A673 (cell line): ENCODE measurements around the gene HDAC7. TPM values are rescaled to one million over a fixed set of nuclear protein-coding genes. Genes with fewer than 3 reads are reported as not detected.

ENCODE experiments used
- BruUV-seq: library from RNA; stranded (reverse); fragments of 400-500 nt; replicated peaks from 2 replicates; lab custom pipeline; 2021; lab: Mats Ljungman, UMichigan
- CTCF ChIA-PET: fragments of 300-600 bp; sonication (Branson Sonifier 250); formaldehyde crosslinking; loops from one replicate; lab custom pipeline; 2022; ENCODE audit warnings: antibody characterized with exemption; lab: Charles Lee
- POLR2A ChIA-PET: fragments of 300-600 bp; sonication (Branson Sonifier 250); formaldehyde crosslinking; loops from one replicate; lab custom pipeline; 2022; ENCODE audit warnings: antibody characterized with exemption; ENCODE audit not compliant: low non-redundant PET; lab: Charles Lee
- DNase-seq: peaks from one replicate; pipeline ENCODE4 v3.0.0-alpha.2; 2015; ENCODE audit warnings: low spot score
- H3K27ac ChIP-seq: fragments of 200-600 bp; sonication (generic); 2 replicates; pipeline ENCODE4 v1.5.1; 2016; ENCODE audit warnings: mixed run types, low read depth, mild to moderate bottlenecking, mixed read lengths, antibody characterized with exemption, low read length; ENCODE audit not compliant: poor library complexity, severe bottlenecking
- H3K27me3 ChIP-seq: fragments of 200-600 bp; sonication (generic); replicated peaks from 2 replicates; pipeline ENCODE4 v1.6.1; 2017; ENCODE audit warnings: mixed run types, low read depth, mild to moderate bottlenecking, mixed read lengths, antibody characterized with exemption, low read length; ENCODE audit not compliant: insufficient read depth, poor library complexity
- H3K36me3 ChIP-seq: fragments of 200-600 bp; sonication (generic); 2 replicates; pipeline ENCODE4 v1.6.1; 2016; ENCODE audit warnings: mixed run types, mild to moderate bottlenecking, mixed read lengths, antibody characterized with exemption, low read length; ENCODE audit not compliant: insufficient read depth, poor library complexity, severe bottlenecking
- H3K4me1 ChIP-seq: fragments of 200-600 bp; sonication (generic); 2 replicates; pipeline ENCODE4 v1.6.1; 2017; ENCODE audit warnings: mixed run types, mild to moderate bottlenecking, mixed read lengths, antibody characterized with exemption, low read length; ENCODE audit not compliant: insufficient read depth, poor library complexity, severe bottlenecking
- H3K4me3 ChIP-seq: fragments of 200-600 bp; sonication (generic); 2 replicates; pipeline ENCODE4 v1.5.1; 2016; ENCODE audit warnings: low read depth, mixed run types, mild to moderate bottlenecking, mixed read lengths, low read length; ENCODE audit not compliant: poor library complexity, severe bottlenecking
- H3K9me3 ChIP-seq: fragments of 200-600 bp; sonication (generic); 2 replicates; pipeline ENCODE4 v1.6.1; 2016; ENCODE audit warnings: mixed run types, low read depth, mild to moderate bottlenecking, mixed read lengths, antibody characterized with exemption, low read length; ENCODE audit not compliant: poor library complexity, severe bottlenecking
- EZH2 ChIP-seq: fragments of 200-600 bp; sonication (generic); IDR thresholded peaks from 2 replicates; pipeline ENCODE4 v1.6.1; 2017; ENCODE audit warnings: borderline replicate concordance, low read depth, mild to moderate bottlenecking, mixed read lengths, antibody characterized with exemption, low read length; ENCODE audit not compliant: poor library complexity, severe bottlenecking
- intact Hi-C: fragments of 100-400 bp; cut with micrococcal nuclease; formaldehyde crosslinking; loops from one replicate; pipeline ENCODE4 v1.10.0; 2022; ENCODE audit not compliant: unreplicated experiment
- total RNA-seq: library from RNA; stranded (reverse); gene quantifications from 2 replicates; pipeline ENCODE4 v1.2.3, GENCODE V29; 2021
- TF ChIP-seq, protein P1 (sequence below): fragments of 300-800, 200-600 bp; sonication (generic); conservative IDR thresholded peaks from 2 replicates; pipeline ENCODE4 v1.5.1; 2017; ENCODE audit warnings: low read depth, mild to moderate bottlenecking, antibody characterized with exemption, low read length, moderate library complexity, mixed read lengths

HDAC7 gene
- total RNA-seq, 1 experiment from 2014 or later: 58.9 TPM

DNA sequence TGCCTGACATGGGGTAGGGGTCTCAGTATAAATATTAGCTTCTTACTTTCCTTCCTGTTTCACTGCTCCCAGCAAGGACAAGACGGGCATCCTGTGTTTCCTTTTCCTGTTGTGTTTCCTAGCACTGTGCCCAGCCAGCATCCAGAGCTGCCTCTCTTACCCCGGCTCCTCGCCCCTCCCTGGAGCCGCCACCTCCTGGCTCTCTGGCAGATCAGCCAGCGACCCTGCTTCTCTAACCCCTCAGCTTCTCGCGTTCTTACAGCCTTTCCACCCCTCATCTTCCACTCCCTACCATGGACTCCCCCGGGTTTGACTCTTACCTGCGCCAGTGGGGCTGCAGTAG is 17.8 kb downstream of the HDAC7 start:
- CTCF ChIA-PET: interaction anchor here (0.5 to 1.1 kb wide), 3 partner anchors 11 to 152 kb away, joined by 3 to 4 read pairs (median 3); no protein-coding TSS in a partner anchor
- no peak overlapping the region for H3K4me3 ChIP-seq
- H3K27ac ChIP-seq: no peak overlapping the region
- H3K4me1 ChIP-seq: no peaks in the 10 kb centered on the region
- POLR2A ChIA-PET: no interaction called here
- no peaks in the 10 kb centered on the region for H3K27me3 ChIP-seq
- H3K36me3 ChIP-seq: no peaks in the 10 kb centered on the region
- intact Hi-C loops: no loop called here
- BruUV-seq: no TSS peak
- no peaks in the 10 kb centered on the region for H3K9me3 ChIP-seq
- TF ChIP-seq, protein P1, sequence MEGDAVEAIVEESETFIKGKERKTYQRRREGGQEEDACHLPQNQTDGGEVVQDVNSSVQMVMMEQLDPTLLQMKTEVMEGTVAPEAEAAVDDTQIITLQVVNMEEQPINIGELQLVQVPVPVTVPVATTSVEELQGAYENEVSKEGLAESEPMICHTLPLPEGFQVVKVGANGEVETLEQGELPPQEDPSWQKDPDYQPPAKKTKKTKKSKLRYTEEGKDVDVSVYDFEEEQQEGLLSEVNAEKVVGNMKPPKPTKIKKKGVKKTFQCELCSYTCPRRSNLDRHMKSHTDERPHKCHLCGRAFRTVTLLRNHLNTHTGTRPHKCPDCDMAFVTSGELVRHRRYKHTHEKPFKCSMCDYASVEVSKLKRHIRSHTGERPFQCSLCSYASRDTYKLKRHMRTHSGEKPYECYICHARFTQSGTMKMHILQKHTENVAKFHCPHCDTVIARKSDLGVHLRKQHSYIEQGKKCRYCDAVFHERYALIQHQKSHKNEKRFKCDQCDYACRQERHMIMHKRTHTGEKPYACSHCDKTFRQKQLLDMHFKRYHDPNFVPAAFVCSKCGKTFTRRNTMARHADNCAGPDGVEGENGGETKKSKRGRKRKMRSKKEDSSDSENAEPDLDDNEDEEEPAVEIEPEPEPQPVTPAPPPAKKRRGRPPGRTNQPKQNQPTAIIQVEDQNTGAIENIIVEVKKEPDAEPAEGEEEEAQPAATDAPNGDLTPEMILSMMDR: no peak
- no peak for TF ChIP-seq EZH2
- no peak for DNase-seq

DNA sequence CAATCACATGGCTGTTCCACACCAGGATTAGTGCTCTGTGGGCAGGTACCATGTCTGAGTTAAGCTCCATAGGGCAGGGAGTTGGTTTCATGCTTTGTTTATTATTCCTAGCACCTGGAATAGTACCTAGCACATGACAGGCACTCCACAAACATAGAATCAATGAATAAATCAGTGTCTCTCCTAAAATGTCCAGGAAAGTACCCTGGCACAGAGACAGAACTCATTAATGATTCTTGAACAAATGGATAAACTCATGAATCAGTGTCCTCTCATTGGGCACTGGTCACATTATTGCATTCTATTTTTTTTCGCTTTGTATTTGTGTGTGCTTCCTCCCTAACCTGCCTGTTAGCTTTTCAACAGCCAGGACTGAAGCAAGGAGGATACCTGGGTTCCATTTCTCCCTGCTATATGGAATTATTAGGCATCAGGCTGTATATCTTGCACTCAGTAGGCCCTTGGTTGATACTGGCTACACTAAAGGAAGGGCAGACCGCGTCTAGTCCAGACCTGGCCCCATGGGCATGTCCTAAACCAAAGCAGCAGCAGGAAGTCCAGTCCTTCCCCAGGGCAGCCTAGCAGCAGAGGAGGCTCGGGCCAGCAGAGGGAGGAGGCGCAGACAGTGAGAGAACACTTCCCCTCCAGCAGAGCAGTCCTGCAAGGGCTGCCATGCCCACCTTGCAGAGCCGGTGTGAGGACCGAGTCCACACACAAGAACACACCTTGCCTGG is 18.4 kb downstream of the HDAC7 start:
- no peak for DNase-seq
- POLR2A ChIA-PET: no interaction called here
- H3K9me3 ChIP-seq: no peaks in the 10 kb centered on the region
- intact Hi-C loops: no loop called here
- no peaks in the 10 kb centered on the region for H3K27me3 ChIP-seq
- H3K36me3 ChIP-seq: peaks cover 3% of the 10 kb centered on the region
- no peak overlapping the region for H3K27ac ChIP-seq
- CTCF ChIA-PET: interaction anchor here (0.5 kb wide), 1 partner anchor 151 kb away, joined by 3 read pairs; no protein-coding TSS in a partner anchor
- BruUV-seq: no TSS peak
- TF ChIP-seq, protein P1: no peak
- TF ChIP-seq EZH2: no peak
- no peak overlapping the region for H3K4me3 ChIP-seq
- no peaks in the 10 kb centered on the region for H3K4me1 ChIP-seq

DNA sequence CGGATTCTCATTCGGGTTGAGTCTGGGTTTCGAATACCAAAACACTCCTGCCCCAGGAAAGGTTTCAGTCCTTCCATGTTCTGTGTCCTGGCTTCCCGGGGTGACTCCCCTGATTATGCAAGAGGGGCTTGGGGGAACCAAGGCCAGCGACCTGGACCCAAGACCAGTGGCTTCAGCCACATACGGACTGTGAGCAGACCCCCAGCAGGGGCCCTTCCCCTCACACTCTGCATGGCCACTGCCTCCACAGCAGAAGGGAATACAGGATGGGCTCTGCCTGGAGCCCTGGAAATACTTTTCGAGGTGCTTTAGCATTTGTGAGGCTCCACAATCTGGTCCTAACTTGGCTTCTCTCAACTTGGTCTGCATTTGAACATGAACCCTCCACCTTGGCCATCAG is 19.1 kb downstream of the HDAC7 start:
- POLR2A ChIA-PET: no interaction called here
- DNase-seq: no peak
- CTCF ChIA-PET: no interaction called here
- Histone ChIP-seq H3K27me3 (no peaks in the 10 kb centered on the region), H3K4me1 (no peaks in the 10 kb centered on the region), H3K27ac (no peak overlapping the region), H3K4me3 (no peak overlapping the region), H3K9me3 (no peaks in the 10 kb centered on the region), H3K36me3 (peaks cover 3% of the 10 kb centered on the region)
- TF ChIP-seq, protein P1: no peak
- no peak for TF ChIP-seq EZH2
- BruUV-seq: no TSS peak
- intact Hi-C loops: no loop called here
